Measurements from ENCODE around the gene PRRG4.

PRRG4 gene

DNA sequence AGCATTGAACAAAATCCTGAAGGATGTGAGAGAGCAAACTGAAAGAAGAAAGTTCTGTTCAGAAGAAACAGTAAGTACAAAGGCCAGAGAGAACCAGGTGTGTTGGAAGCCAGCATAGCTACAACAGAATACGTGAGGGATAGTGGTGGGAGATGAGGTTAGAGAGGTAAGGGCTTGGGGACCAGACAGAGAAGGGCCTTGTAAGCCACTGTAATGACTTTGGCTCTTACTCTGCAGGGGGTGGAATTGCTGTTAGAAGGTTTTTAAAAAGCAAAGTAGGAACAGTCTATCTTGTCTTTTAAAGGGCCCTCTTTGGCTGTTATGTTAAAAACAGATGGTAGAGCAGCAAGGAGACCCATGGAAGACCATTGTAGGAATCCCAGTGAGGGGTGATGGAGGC is 4.2 kb downstream of the PRRG4 start:
- H2BK5ac ChIP-seq (ENCODE audit: low read length): no peak overlapping the region
- no peak overlapping the region for H2AK5ac ChIP-seq (ENCODE audit: low read depth, low read length)
- no peak overlapping the region for H3K18ac ChIP-seq (ENCODE audit: low read length)
- no peak overlapping the region for H3K27ac ChIP-seq (replicated peaks; ENCODE audit: low read length)
- H3K4me3 ChIP-seq (ENCODE audit: low read length in 2 of 2): no peak overlapping the region
- no peak overlapping the region for H3K4me2 ChIP-seq (ENCODE audit: insufficient read depth, low read length, poor library complexity, severe bottlenecking)
- no peaks in the 10 kb centered on the region for H3K4me1 ChIP-seq (ENCODE audit: control insufficient read depth in 2 of 2, insufficient read depth in 1 of 2, low read depth in 1 of 2, low read length in 2 of 2)
- H3K9ac ChIP-seq (ENCODE audit: low read depth, low read length, poor library complexity): no peak overlapping the region
- no peak overlapping the region for H4K91ac ChIP-seq (ENCODE audit: low read depth, low read length, poor library complexity)
- no peaks in the 10 kb centered on the region for H3K36me3 ChIP-seq (replicated peaks in 1 of 2; ENCODE audit: control insufficient read depth in 2 of 2, insufficient read depth in 2 of 2, low read length in 2 of 2)
- H3K23ac ChIP-seq (ENCODE audit: low read depth, low read length, poor library complexity): no peak overlapping the region
- H3K9me3 ChIP-seq (replicated peaks in 1 of 2; ENCODE audit: control insufficient read depth in 2 of 2, insufficient read depth in 1 of 2, low read depth in 1 of 2, low read length in 2 of 2): peaks cover 0 to 2% of the 10 kb centered on the region in 2 donors
- H3K27me3 ChIP-seq (ENCODE audit: control insufficient read depth in 3 of 3, insufficient read depth in 3 of 3, low read depth in 1 of 3, low read length in 3 of 3): peaks cover 4 to 48% (median 23%) of the 10 kb centered on the region in 3 experiments
- H3K14ac ChIP-seq (ENCODE audit: low read length): no peak overlapping the region
- no CpG with 5 or more reads among the region's 1 CpG for WGBS, 2 donors (ENCODE audit: extremely low coverage in 2 of 2, insufficient read length in 2 of 2, insufficient replicate concordance in 1 of 2)
- H2BK120ac ChIP-seq (ENCODE audit: low read depth, low read length): no peak overlapping the region
- no peaks in the 10 kb centered on the region for H3K79me1 ChIP-seq (ENCODE audit: low read depth, low read length)
- H4K8ac ChIP-seq (ENCODE audit: low read depth, low read length): no peak overlapping the region
- H2AFZ ChIP-seq (ENCODE audit: low read length): no peak overlapping the region
- DNase-seq (ENCODE audit: low spot score): no peak
- no peak overlapping the region for H2BK12ac ChIP-seq (ENCODE audit: low read length)
- no peak overlapping the region for H3K4ac ChIP-seq (ENCODE audit: low read length)
- no peak overlapping the region for H2BK15ac ChIP-seq (ENCODE audit: low read length)

DNA sequence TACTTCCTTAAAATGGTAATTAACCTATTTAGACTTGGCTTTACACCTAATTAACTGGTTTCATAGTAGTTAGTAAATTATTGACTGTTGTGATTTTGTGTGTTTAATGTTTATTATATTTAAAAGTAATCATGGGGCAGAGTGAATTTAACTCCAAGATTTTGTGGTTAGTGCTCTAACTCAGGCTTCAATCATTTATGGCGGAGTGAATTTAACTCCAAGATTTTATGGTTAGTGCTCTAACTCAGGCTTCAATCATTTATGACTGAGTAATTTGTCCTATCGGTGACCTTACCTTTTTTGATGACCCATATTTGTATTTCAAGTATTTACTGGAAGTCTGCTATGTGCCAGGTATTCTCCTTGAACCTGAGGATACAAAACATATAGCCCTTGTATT is 7.2 kb downstream of the PRRG4 start:
- H3K23ac ChIP-seq (ENCODE audit: low read depth, low read length, poor library complexity): no peak overlapping the region
- no peak overlapping the region for H3K4me2 ChIP-seq (ENCODE audit: insufficient read depth, low read length, poor library complexity, severe bottlenecking)
- no peak overlapping the region for H3K4me3 ChIP-seq (ENCODE audit: low read length in 2 of 2)
- no peak overlapping the region for H2BK120ac ChIP-seq (ENCODE audit: low read depth, low read length)
- H3K4ac ChIP-seq (ENCODE audit: low read length): no peak overlapping the region
- no peak overlapping the region for H3K9ac ChIP-seq (ENCODE audit: low read depth, low read length, poor library complexity)
- no peak for DNase-seq (ENCODE audit: low spot score)
- H2AFZ ChIP-seq (ENCODE audit: low read length): no peak overlapping the region
- no peak overlapping the region for H3K27ac ChIP-seq (replicated peaks; ENCODE audit: low read length)
- no peaks in the 10 kb centered on the region for H3K4me1 ChIP-seq (ENCODE audit: control insufficient read depth in 2 of 2, insufficient read depth in 1 of 2, low read depth in 1 of 2, low read length in 2 of 2)
- peaks cover 0 to 19% (median 0%) of the 10 kb centered on the region in 3 experiments for H3K27me3 ChIP-seq (ENCODE audit: control insufficient read depth in 3 of 3, insufficient read depth in 3 of 3, low read depth in 1 of 3, low read length in 3 of 3)
- no peak overlapping the region for H4K8ac ChIP-seq (ENCODE audit: low read depth, low read length)
- H3K36me3 ChIP-seq (replicated peaks in 1 of 2; ENCODE audit: control insufficient read depth in 2 of 2, insufficient read depth in 2 of 2, low read length in 2 of 2): no peaks in the 10 kb centered on the region
- no peak overlapping the region for H2BK5ac ChIP-seq (ENCODE audit: low read length)
- H3K18ac ChIP-seq (ENCODE audit: low read length): no peak overlapping the region
- H2BK12ac ChIP-seq (ENCODE audit: low read length): no peak overlapping the region
- no peaks in the 10 kb centered on the region for H3K79me1 ChIP-seq (ENCODE audit: low read depth, low read length)
- no peak overlapping the region for H3K14ac ChIP-seq (ENCODE audit: low read length)
- no CpG with 5 or more reads among the region's 2 CpGs for WGBS, 2 donors (ENCODE audit: extremely low coverage in 2 of 2, insufficient read length in 2 of 2, insufficient replicate concordance in 1 of 2)
- no peak overlapping the region for H2AK5ac ChIP-seq (ENCODE audit: low read depth, low read length)
- no peak overlapping the region for H4K91ac ChIP-seq (ENCODE audit: low read depth, low read length, poor library complexity)
- H3K9me3 ChIP-seq (replicated peaks in 1 of 2; ENCODE audit: control insufficient read depth in 2 of 2, insufficient read depth in 1 of 2, low read depth in 1 of 2, low read length in 2 of 2): no peaks in the 10 kb centered on the region
- H2BK15ac ChIP-seq (ENCODE audit: low read length): no peak overlapping the region

DNA sequence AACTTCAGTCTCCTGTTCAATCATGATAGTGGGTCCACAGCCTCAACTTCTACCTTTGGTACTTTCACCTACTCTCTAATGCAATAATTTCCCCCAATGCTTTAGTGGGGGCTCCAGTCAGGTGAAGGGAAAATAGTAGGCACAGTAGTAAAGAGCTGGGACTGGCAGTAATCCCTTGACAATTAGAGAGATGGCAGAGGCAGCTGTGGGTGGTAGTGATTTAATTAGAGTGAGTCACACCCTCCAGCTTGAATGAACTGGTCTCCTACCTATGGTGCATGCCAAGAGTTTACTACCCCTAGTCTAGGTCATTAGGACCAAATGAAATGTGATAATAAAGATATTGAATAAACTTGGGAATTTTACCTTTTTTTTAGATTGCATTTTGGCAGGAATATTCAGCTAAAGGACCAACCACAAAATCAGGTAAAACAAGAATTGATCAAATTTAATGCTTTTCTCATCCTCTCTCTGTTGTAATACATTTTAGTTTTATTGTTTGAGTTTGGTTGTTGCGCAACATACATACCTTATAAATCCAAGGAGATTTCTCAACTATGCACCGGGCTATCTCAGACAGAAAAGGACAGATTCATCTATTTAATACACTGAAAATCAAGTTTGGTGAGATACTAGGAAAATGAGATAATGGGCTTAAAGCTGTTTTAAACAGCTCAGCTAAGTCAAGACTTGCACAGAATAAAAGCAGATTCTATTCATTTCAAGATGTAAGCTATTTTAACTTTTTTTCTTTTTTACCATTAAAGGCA is 9.0 kb downstream of the PRRG4 start:
- H2BK5ac ChIP-seq (ENCODE audit: low read length): no peak overlapping the region
- WGBS, 2 donors (ENCODE audit: extremely low coverage in 2 of 2, insufficient read length in 2 of 2, insufficient replicate concordance in 1 of 2): no CpG with 5 or more reads among the region's 2 CpGs
- H2AK5ac ChIP-seq (ENCODE audit: low read depth, low read length): no peak overlapping the region
- H2BK120ac ChIP-seq (ENCODE audit: low read depth, low read length): no peak overlapping the region
- H3K27me3 ChIP-seq (ENCODE audit: control insufficient read depth in 3 of 3, insufficient read depth in 3 of 3, low read depth in 1 of 3, low read length in 3 of 3): peaks cover 0 to 5% (median 0%) of the 10 kb centered on the region in 3 experiments
- H3K14ac ChIP-seq (ENCODE audit: low read length): no peak overlapping the region
- H3K9me3 ChIP-seq (replicated peaks in 1 of 2; ENCODE audit: control insufficient read depth in 2 of 2, insufficient read depth in 1 of 2, low read depth in 1 of 2, low read length in 2 of 2): no peaks in the 10 kb centered on the region
- no peak overlapping the region for H4K91ac ChIP-seq (ENCODE audit: low read depth, low read length, poor library complexity)
- H3K4me1 ChIP-seq (ENCODE audit: control insufficient read depth in 2 of 2, insufficient read depth in 1 of 2, low read depth in 1 of 2, low read length in 2 of 2): no peaks in the 10 kb centered on the region
- no peak overlapping the region for H2BK15ac ChIP-seq (ENCODE audit: low read length)
- H2AFZ ChIP-seq (ENCODE audit: low read length): no peak overlapping the region
- no peak overlapping the region for H4K8ac ChIP-seq (ENCODE audit: low read depth, low read length)
- H3K27ac ChIP-seq (replicated peaks; ENCODE audit: low read length): no peak overlapping the region
- H3K79me1 ChIP-seq (ENCODE audit: low read depth, low read length): no peaks in the 10 kb centered on the region
- no peak overlapping the region for H3K23ac ChIP-seq (ENCODE audit: low read depth, low read length, poor library complexity)
- no peak overlapping the region for H3K9ac ChIP-seq (ENCODE audit: low read depth, low read length, poor library complexity)
- H3K36me3 ChIP-seq (replicated peaks in 1 of 2; ENCODE audit: control insufficient read depth in 2 of 2, insufficient read depth in 2 of 2, low read length in 2 of 2): no peaks in the 10 kb centered on the region
- no peak overlapping the region for H3K4me2 ChIP-seq (ENCODE audit: insufficient read depth, low read length, poor library complexity, severe bottlenecking)
- no peak overlapping the region for H3K4ac ChIP-seq (ENCODE audit: low read length)
- H2BK12ac ChIP-seq (ENCODE audit: low read length): no peak overlapping the region
- H3K18ac ChIP-seq (ENCODE audit: low read length): no peak overlapping the region
- no peak for DNase-seq (ENCODE audit: low spot score)
- no peak overlapping the region for H3K4me3 ChIP-seq (ENCODE audit: low read length in 2 of 2)

DNA sequence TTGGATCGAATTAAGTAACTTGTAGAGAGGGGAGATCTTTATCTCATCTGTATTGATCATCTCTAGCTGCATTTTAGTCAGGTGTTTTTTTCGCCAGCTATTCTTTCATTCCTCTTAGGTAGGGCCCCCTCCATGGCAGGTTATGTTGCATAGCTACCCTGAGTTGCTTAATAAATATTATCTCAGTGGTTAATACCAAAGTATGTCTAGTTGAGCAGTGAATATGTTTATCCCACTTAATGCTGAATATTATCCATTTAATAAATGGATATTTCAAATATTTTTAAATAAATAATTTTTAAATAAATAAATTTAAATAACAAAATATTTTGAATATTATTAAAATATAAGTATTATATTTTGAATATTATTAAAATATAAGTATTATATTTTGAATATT is 9.6 kb downstream of the PRRG4 start:
- H3K4ac ChIP-seq (ENCODE audit: low read length): no peak overlapping the region
- H3K27me3 ChIP-seq (ENCODE audit: control insufficient read depth in 3 of 3, insufficient read depth in 3 of 3, low read depth in 1 of 3, low read length in 3 of 3): no peaks in the 10 kb centered on the region
- H2AK5ac ChIP-seq (ENCODE audit: low read depth, low read length): no peak overlapping the region
- H2BK5ac ChIP-seq (ENCODE audit: low read length): no peak overlapping the region
- no peaks in the 10 kb centered on the region for H3K9me3 ChIP-seq (replicated peaks in 1 of 2; ENCODE audit: control insufficient read depth in 2 of 2, insufficient read depth in 1 of 2, low read depth in 1 of 2, low read length in 2 of 2)
- H3K14ac ChIP-seq (ENCODE audit: low read length): no peak overlapping the region
- H2BK15ac ChIP-seq (ENCODE audit: low read length): no peak overlapping the region
- WGBS, 2 donors (ENCODE audit: extremely low coverage in 2 of 2, insufficient read length in 2 of 2, insufficient replicate concordance in 1 of 2): no CpG with 5 or more reads among the region's 2 CpGs
- H3K4me2 ChIP-seq (ENCODE audit: insufficient read depth, low read length, poor library complexity, severe bottlenecking): no peak overlapping the region
- no peak for DNase-seq (ENCODE audit: low spot score)
- no peak overlapping the region for H2BK12ac ChIP-seq (ENCODE audit: low read length)
- no peak overlapping the region for H3K23ac ChIP-seq (ENCODE audit: low read depth, low read length, poor library complexity)
- no peaks in the 10 kb centered on the region for H3K36me3 ChIP-seq (replicated peaks in 1 of 2; ENCODE audit: control insufficient read depth in 2 of 2, insufficient read depth in 2 of 2, low read length in 2 of 2)
- H3K18ac ChIP-seq (ENCODE audit: low read length): no peak overlapping the region
- no peak overlapping the region for H2BK120ac ChIP-seq (ENCODE audit: low read depth, low read length)
- no peaks in the 10 kb centered on the region for H3K79me1 ChIP-seq (ENCODE audit: low read depth, low read length)
- H3K4me3 ChIP-seq (ENCODE audit: low read length in 2 of 2): no peak overlapping the region
- H3K27ac ChIP-seq (replicated peaks; ENCODE audit: low read length): no peak overlapping the region
- H2AFZ ChIP-seq (ENCODE audit: low read length): no peak overlapping the region
- H4K91ac ChIP-seq (ENCODE audit: low read depth, low read length, poor library complexity): no peak overlapping the region
- H3K4me1 ChIP-seq (ENCODE audit: control insufficient read depth in 2 of 2, insufficient read depth in 1 of 2, low read depth in 1 of 2, low read length in 2 of 2): no peaks in the 10 kb centered on the region
- H4K8ac ChIP-seq (ENCODE audit: low read depth, low read length): no peak overlapping the region
- no peak overlapping the region for H3K9ac ChIP-seq (ENCODE audit: low read depth, low read length, poor library complexity)

Measured in neuronal stem cell (in vitro differentiated cells).